ENCODE results near the gene SIDT1.

SIDT1 gene

DNA sequence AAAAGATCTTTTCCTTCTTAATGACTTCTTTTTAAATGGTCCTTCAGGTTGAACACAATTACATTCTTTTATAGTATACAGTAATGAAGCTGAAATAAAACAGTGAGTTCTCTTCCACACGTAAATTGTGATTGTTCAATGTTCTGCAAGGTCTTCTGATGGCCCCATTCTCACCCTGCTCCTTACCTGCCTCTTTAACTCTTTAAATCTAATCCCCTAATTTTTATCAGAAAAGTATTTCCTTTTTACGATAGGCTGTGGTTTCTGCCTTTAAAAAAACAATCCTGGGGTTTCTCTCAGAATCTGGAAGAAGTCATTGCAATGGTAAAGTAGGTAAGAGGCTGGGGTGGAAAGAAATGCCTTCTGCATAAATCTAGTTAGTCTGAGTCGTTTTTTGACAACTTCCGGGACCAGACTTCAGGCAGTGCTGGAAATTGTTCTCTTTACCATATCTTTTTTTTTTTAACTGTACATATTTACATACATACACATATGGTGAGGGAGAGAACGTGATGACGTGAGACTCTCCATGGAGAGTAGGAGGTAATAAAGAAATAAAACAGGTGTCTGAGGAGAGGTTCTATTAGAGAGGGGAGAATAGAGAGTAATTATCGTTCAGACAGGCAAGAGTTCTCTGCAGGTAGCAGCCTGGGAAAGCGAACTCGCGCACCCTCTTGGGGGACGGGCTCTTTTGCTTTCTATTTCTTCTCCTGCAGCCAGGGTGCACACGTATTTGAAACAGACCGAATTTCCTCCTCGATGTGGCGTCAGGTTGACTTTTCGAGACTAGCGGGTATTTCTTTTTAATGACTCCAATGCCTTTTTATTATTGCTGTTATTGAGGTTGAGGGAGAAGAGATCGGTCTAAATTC is at the start of gene SIDT1:
Gene SIDT1 (plus strand): TSS at position 730 of the 872 bp plus-strand sequence. CDS start 467 bp downstream, outside the sequence.
- DNase-seq, result peak; percentile 21

DNA sequence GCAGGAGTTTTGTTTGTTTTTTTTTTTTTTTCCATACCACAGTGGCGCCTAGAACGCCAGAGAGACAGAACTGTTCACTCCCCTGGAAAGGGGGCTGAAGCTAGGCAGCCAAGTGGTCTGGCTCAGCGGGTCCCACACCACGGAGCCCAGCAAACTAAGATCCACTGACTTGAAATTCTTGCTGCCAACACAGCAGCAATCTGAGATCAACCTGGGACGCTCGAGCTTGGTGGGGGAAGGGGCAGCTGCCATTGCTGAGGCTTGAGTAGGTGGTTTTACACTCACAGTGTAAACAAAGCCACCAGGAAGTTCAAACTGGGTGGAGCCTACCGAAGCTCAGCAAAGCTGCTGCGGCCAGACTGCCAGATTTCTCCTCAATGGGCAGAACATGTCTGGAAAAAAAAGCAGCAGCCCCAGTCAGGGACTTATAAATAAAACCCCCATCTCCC is 47.2 kb upstream of the SIDT1 start:
- no peak for DNase-seq

DNA sequence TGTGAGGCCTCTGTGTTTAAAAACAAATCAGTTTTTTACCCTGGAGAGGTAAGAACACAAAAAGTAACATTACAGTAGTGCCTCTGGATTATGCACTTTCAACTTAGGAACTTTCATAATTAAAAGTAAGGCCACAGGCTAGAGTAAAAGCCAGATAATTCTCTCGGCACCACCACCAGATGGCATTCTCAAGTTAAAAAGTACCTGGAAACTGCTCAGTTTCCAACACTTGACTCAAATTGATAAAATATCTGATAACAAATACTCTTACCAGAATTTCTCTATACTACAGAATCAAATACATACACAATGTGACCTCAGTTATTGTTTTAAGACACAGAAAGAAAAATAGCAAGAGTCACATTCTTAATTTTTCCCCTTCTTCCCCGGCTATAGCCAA is 37.3 kb upstream of the SIDT1 start:
- DNase-seq, result peak; percentile 43

DNA sequence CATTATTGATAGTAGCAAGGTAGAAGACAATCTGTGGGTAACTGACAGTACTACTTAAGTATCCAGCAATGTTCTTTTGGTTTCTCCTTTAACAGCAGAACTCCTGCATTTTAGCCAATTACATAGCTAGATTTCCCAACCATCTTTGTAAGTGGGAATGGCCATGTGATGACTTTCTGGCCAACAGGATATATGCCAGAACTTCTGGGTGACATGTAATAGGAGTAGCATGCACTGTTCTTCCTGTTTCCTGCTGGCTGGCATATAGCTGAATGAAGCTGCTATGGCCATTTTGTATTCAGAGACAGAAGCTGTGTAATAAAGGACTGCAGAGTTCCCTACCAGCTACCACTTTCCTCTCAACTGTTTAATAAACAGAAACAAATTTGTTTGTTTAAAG is 35.4 kb upstream of the SIDT1 start:
- DNase-seq, result peak; percentile 18

DNA sequence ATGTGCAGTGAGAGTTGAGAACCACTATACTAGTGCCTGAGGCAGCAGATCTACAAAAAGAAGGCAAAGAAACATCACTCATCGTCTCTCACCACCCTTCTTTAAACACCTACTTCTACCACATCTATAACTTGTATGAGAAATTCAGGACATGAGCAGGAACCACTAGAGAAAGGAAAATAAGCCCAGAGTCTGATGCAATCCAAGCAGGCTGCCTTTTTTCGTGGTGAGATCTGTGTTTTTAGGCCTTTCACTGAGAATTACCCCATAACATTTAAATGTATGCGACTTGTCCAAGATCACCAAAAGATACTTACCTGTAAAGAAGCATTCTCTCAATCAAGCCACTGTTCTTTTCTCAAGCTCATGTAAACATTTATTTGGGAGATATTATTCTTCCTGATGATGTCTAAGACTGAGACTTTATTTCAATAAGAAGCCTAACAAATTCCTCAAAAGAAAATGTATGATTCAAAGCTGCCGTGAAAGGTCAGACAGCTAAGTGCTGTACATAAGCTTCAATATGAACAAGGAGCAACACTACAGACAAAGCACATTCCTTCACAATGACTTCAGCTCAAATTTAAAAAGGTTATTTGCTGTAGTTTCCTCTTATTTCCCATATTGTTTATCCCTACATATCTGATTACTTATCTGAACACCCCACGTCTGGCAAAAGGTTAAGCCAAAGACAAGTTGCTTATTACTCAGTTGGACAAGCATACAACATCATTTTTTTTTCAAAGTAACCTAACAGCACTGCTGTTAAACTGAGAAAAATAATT is 33.9 kb upstream of the SIDT1 start:
- no peak for DNase-seq

DNA sequence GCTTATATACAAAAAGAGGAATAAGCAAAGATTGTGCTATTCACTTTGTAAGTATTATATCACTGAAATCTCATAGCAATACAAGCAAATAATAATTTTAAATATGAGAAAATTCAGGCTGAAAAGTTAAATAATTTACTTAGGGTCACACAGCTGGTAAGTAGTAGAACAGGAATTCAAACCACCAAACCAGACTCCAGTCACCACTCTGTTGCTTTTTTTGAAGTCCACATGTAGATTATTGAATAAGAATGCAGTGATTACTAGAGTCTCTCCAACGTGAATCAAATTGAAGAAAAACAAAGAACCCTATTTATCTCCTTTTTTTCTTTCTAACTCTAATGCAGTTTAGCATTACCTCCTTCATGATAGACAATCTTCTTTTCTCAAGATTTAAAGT is 33.3 kb upstream of the SIDT1 start:
- DNase-seq, result no peak

DNA sequence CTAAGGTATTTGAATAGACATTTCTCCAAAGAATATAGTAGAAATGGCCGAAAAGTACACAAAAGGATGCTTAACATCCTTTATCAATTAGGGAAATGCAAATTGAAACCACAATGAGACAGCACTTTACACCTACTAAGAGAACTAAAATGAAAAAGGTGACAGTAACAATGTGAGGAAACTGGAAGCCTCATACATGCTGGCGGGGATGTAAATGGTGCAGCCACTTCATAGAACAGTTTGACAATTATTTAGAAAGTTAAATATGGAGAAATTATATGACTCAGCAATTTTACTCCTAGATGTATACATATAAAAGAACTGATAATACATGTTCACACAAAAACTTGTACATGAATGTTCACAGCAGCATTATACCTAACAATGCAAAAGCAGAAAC is 30.8 kb upstream of the SIDT1 start:
- DNase-seq, result no peak

DNA sequence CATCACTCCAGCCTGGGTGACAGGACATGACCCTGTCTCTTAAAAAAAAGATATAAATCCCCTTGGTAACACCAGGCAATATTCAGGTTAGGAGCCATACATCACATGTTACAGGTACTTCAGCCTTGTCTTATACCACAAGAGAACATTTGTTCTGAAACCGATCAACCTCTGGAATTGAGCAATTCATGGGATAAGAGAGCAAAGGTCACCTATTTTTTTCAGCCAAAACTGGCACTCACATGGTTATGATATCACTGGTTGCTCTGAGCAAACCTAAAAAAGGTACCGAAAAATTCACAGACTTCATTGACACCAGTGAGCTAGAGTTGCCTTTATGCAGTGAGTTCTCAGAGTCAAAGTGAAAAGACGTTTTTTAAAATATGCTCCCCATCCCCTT is 26.5 kb upstream of the SIDT1 start:
- DNase-seq, result no peak

DNA sequence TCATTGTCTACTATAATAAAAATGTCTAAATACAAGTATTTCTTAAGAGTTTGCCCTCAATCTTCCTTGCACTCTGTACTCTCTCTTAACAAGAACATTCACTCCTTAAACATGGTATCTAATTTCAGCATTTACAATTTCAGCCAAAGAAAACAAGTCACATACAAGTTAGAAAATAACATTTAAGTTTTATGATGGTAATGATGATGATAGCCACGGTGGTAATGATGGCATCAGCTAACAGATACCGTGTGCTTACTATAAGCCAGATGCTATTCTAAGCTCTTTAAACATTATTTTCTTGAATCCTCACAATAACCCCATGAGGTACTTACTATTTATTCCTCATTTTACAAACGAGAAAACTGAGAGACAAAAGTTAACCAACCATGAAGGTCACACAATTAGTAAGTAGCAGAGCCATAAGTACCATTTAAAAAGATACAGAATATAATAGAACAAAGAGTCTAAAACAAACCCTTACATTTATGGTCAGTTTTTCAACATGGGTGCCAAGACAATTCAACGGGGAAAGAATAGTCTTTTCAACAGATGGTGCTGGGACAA is 24.8 kb upstream of the SIDT1 start:
- DNase-seq, result no peak

DNA sequence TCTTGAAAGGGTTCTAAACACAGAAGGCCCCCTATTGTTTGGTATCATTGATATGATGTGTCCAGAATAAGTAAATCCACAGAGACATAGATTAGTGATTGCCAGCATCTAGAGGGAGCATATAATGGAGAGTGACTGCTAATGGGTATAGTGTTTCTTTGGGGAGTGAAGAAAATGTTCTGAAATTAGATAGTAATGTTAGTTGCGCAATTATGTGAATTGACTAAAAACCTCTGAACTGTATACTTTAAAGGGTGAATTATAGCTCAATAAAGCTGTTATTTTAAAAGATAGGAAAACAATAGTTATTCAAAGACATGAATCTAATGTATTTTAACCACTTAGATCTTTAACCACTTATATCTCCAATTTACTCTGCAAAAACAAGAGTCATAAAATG is 23.4 kb upstream of the SIDT1 start:
- DNase-seq, result no peak

DNA sequence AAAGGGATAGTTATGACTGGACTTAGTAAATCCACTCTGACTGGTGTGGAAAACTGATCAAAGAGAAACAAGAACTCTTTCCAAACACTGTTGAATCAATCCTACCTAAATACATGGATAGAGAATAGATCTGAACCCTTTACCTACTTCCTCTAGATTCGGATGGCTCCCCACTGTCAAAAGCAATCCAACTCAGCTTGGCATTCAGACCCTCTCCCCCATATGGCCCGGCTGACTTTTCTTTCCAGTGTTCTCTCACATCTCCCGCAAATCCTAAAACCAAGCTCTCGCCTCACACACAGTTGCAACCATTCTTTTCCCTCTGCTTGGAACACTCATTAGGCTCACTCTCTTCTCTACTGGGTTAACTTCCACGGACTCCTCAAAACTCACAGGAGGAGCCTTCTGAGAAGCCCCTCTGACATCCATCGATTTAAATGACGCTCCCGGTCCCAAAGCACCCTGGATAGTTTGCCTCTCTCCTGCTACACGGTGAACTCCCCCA is 18.0 kb upstream of the SIDT1 start:
- no peak for DNase-seq

DNA sequence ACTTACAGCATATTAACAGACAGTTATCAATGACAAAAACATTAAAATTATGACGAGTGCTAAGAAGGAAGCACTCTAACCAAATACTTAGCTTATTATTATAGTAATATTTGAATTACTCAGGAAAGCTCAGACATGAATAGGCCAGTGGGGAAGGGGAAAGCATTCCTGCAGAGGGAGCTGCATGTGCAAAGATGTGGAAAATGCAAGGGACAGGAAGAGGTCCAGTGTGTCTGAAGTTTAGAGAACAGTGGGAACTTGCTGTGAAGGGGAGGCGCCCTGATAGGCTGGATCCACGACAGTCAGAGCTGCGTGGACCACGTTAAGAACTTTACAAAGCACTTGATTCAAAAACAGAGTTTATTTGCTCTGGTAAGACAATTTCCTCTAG is 16.2 kb upstream of the SIDT1 start:
- DNase-seq, result no peak

DNA sequence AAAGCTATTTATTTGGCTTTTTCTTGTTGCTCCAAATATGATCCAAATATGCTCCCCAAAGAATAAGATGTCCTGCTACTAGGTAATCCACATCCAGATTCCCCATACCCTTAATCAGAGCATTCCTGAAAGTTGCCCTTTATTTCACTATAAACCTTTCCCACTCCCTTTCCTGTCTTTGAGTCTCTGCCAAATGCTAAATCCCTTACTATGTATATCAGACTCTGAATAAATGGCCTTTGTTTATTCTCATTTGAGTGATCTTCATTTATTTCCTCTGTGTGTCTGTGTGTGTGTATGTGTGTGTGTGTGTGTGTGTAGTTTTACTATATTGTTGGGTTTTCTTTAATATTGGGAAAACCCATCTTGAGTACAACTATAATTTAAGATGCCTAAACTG is 10.4 kb upstream of the SIDT1 start:
- DNase-seq, result no peak

DNA sequence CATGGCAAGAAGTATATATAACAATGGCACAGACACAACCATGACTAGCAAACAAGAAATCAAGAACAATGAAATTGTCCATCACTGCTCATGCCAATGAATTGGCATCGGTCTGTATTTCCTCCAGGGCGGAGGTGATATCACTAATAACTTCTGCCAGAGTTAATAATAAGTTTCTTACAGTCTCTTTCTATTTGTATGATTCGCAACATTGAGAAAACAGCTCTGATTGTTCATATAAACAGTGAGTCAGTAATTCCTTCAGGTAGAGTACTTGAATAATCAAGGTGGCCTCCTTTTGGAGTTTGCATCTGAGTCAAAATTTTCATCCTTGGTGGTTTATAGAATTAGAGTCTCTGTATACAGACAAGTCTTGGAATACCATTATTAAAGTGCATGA is 9.1 kb upstream of the SIDT1 start:
- DNase-seq, result no peak

DNA sequence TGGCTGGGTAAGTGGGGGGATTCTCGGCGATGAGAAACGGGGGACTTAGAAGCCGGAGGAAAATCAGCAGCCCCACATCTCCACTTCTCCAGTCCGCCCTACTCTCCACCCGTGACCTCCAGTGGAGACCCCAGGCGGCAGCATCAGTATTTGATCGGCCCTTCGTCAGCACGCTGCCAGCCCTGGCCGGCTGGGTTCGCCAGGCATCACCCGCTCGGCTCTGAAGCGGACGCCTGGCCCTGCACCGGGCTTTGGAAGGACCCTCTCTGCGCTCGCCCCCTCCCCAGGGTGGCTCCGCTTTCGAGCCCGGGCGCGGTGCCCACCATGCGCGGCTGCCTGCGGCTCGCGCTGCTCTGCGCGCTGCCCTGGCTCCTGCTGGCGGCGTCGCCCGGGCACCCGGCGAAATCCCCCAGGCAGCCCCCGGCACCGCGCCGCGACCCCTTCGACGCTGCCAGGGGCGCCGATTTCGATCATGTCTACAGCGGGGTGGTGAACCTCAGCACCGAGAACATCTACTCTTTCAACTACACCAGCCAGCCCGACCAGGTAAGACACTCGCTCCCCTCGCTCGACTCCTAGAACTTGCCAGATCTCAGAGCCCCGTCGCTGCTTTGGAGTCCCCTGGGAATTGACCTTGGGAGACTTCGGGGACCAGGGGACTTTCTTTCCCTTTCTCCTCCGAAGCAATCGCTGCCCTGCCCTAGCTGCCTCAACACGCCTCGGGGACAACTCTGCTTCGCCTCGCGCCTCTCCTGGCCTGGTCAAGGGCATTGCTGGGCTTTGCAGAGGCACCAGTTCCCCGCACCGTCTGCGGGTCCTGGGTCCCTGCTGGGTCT is 561 bp downstream of the SIDT1 start:
- DNase-seq, result no peak

DNA sequence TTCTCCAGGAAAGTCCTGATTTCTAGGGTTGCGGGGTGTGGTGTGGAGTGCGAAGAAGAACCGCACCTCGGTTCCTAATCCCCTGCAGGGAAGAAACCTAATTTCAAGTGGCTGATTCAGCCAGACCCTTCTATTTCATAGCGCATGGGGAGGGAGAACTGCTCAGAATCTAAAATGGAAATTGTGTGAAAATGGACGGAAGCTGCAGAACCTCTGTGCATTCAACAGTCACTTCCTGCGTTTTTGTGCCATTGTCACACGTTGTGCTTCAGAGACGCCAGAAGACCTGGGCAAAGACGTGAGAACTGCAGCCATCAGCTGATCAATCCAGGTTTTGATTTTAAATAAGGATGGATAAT is 1.2 kb downstream of the SIDT1 start:
- DNase-seq, result no peak

DNA sequence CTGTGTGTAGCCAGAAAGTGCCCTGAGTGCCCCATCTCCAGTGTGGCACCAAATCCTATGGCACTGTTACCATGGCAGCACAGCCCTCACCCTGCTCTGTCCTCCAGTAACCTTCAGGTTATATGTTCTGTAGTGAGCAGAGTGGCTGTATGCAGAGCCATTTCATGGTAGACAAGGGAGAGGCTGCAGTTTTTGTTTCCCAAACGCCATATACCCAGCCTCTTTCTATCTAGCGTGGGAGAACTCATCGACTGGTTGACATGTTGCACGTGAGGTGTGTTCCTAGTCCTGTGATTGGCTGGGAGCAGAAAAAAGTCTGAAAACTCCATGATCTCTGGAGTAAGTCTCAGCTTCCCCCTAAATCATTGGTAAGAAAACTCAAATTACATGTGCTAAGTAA is 2.0 kb downstream of the SIDT1 start:
- no peak for DNase-seq

DNA sequence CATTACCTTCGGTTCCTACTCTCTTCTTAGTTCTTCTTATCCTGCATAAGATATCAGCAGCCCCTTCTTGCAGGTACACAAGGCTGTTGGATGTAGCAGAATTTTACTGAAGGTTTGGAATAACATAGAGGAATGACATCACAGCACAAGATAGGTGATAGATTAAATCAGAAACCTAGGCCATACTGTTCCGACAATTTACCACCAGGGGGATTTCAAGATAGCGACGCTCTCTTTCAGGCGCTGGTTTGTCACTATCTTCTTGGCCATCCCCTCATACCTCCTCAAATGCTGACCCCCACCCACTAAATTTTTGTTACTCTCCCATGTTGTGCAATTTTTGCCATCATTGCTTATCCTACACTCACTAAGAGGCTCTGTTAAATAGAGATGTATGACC is 3.5 kb downstream of the SIDT1 start:
- no peak for DNase-seq

DNA sequence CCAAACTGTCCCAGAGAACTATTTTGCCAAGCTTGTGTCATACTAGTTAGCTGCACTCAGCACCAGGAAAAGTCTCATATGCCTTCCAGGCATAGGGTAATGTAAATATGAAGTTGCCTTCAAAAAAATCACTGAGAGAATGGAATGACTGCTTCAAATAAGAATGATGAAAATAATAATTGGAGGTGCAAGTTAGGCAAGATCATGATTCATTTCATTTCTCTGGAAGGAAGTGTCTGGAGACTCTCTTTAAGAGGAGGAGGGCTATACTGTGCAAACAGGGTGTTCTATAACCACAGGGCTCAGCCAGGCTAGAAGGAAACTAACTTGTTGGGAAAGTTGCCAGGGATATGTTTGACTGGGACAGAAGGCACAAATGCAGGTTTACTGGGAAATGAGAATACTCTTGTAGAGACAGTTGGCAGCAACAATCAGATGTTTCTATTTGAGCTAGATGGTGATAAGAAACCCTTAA is 4.3 kb downstream of the SIDT1 start:
- DNase-seq, result no peak

DNA sequence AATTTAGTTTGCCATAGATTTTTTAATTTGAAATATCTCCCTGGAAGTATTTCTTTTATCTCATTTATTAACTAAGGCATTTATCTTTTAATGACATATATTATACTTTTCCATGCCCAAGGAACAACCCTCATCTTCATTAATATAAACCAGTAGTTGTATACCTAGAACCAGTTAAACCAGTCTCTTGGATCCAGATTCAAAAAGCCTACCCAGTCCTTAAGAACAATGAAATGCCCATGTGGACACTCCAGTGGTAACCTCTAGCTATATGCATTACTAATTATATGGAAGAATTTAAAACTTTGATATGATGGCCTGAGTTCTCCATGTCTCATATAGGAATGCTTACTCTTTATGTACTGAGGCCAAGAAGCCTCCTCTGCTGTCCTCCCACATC is 4.8 kb downstream of the SIDT1 start:
- no peak for DNase-seq

DNA sequence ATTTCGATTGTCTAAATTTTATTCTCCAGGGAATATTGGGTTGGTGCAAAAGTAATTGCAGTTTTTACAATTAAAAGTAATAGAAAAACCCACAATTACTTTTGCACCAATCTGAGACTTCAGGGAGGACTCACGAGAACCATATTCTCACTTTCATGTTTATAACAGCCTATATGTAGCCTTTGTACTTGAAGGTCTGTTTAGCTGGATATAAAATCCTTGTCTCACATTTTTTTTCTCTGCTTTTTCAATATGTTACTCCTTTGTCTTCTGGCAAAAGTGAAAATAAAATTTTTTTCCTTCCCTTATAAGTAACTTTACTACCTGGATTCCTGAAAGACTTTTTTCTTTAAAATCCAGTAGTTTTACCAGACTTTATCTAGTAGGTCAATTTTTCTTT is 9.2 kb downstream of the SIDT1 start:
- DNase-seq, result no peak

DNA sequence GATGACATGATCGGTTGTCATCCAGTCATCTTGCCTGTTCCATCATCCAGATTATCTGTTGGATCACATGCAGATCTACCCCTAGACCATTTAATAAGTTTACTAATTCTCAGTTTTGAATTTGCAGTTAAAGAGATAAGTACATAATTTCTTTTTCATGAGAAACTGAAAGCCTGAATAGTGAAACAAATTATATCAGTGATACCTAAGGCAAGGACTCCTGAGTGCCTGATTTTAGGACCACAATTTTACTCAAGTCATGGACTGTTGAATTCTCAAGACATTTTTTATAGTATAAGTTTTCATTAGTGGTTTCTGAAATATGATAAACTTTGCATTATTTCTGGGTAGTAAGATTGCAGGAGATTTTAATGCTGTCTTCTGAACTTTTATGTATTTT is 13.2 kb downstream of the SIDT1 start:
- DNase-seq, result no peak

DNA sequence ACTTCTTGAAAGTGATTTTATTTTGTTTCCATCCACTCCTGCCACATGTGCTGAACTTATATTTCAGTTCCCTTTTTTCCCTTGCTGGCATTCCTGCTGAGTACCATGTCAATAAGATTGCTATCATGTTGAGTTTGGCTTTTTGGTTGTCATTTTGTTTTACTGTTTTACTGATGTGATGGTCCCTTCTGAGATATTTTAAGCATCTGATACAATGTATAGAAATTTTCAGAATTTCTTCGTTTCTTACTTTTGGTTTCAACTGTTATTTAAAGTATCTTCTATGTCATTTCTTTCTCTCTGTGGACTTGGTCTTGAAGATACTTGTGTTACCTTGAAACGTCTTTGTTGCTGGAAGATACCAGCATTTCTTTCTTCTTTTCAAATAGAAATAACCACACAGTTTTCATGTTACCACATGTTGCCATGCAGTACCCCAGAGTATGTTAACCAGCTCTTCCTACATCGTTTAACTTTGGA is 14.1 kb downstream of the SIDT1 start:
- DNase-seq, result peak; percentile 1
